ENCODE results near the gene AKR1A1.

The AKR1A1 gene

DNA sequence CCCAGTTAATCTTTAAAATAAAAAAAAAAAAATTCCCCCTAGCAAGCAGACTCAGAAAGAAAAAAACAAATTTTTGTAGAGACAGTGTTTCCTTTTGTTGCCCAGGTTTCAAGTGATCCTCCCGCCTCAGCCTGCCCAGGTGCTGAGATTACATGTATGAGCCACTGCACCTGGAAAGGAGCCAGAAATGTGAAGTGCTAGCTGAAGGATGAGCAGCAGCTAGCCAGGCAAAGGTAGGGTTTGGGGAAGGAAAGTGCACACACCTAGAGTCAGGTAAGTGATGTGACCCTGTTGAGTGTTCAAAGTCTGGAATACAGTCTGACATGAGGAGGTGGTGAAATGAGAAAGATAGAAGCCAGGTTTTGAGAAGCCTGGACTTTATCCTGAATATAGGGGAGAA, 1.7 kb downstream of the AKR1A1 start:
- peak overlapping the region in 1 of 2 experiments; percentile 28 for H3K18ac ChIP-seq (ENCODE audit: low read depth in 1 of 2, low read length in 2 of 2)

GRCh38 chr1:45554198-45554597, 3.6 kb downstream of the AKR1A1 start:
- Histone ChIP-seq H2BK5ac (ENCODE audit: low read depth, low read length, poor library complexity, severe bottlenecking) (no peak overlapping the region), H4K91ac (ENCODE audit: low read length) (no peak overlapping the region), H3K23ac (ENCODE audit: low read length in 2 of 2) (no peak overlapping the region), H2BK15ac (ENCODE audit: low read depth, poor library complexity, severe bottlenecking) (no peak overlapping the region), H2BK120ac (ENCODE audit: low read depth, low read length) (no peak overlapping the region), H3K4me3 (ENCODE audit: insufficient read depth in 1 of 2, low read depth in 1 of 2, low read length in 2 of 2) (no peak overlapping the region), H2BK12ac (ENCODE audit: low read length in 2 of 2) (no peak overlapping the region), H3K27me3 (ENCODE audit: control insufficient read depth in 1 of 2, insufficient read depth in 1 of 2, low read length in 2 of 2) (no peaks in the 10 kb centered on the region), H2AFZ (ENCODE audit: low read depth, low read length) (no peak overlapping the region), H2AK5ac (ENCODE audit: low read length, severe bottlenecking) (no peak overlapping the region), H3K36me3 (ENCODE audit: control insufficient read depth in 1 of 2, insufficient read depth in 2 of 2, low read depth in 1 of 2, low read length in 2 of 2) (peaks cover 7 to 21% of the 10 kb centered on the region in 2 experiments), H3K18ac (ENCODE audit: low read depth in 1 of 2, low read length in 2 of 2) (no peak overlapping the region), H3K79me1 (replicated peaks; ENCODE audit: low read length, poor library complexity, severe bottlenecking) (peaks cover 7% of the 10 kb centered on the region), H3K4ac (ENCODE audit: low read depth in 1 of 2, low read length in 2 of 2) (no peak overlapping the region), H3K27ac (ENCODE audit: low read length, poor library complexity, severe bottlenecking) (no peak overlapping the region), H4K8ac (ENCODE audit: low read length) (no peak overlapping the region), H3K9ac (ENCODE audit: low read length) (no peak overlapping the region), H3K14ac (ENCODE audit: low read length in 2 of 2) (no peak overlapping the region), H3K4me2 (ENCODE audit: low read length, poor library complexity, severe bottlenecking) (no peak overlapping the region), H3K9me3 (ENCODE audit: control insufficient read depth, low read length) (no peaks in the 10 kb centered on the region), H3K4me1 (ENCODE audit: control insufficient read depth, insufficient read depth, low read depth, low read length) (peaks cover 10% of the 10 kb centered on the region)
- DNase-seq: no peak
- WGBS: 88% methylated on average over 6 of the region's 6 CpGs

More for the DNA sequence above, 1.7 kb downstream of the AKR1A1 start:
- DNase-seq: no peak
- 96% methylated on average over 1 of the region's 1 CpG for WGBS
- no peak overlapping the region for H2AK5ac ChIP-seq (ENCODE audit: low read length, severe bottlenecking)
- no peak overlapping the region for H2BK5ac ChIP-seq (ENCODE audit: low read depth, low read length, poor library complexity, severe bottlenecking)
- H3K4ac ChIP-seq (ENCODE audit: low read depth in 1 of 2, low read length in 2 of 2): no peak overlapping the region
- peak overlapping the region in 1 of 2 experiments; percentile 37 for H2BK12ac ChIP-seq (ENCODE audit: low read length in 2 of 2)
- no peaks in the 10 kb centered on the region for H3K27me3 ChIP-seq (ENCODE audit: control insufficient read depth in 1 of 2, insufficient read depth in 1 of 2, low read length in 2 of 2)
- H3K36me3 ChIP-seq (ENCODE audit: control insufficient read depth in 1 of 2, insufficient read depth in 2 of 2, low read depth in 1 of 2, low read length in 2 of 2): peaks cover 7 to 16% of the 10 kb centered on the region in 2 experiments
- no peak overlapping the region for H3K14ac ChIP-seq (ENCODE audit: low read length in 2 of 2)
- H3K4me2 ChIP-seq (ENCODE audit: low read length, poor library complexity, severe bottlenecking): peak overlapping the region; percentile 74
- H2AFZ ChIP-seq (ENCODE audit: low read depth, low read length): no peak overlapping the region
- H3K9ac ChIP-seq (ENCODE audit: low read length): peak overlapping the region; percentile 91
- H3K23ac ChIP-seq (ENCODE audit: low read length in 2 of 2): peak overlapping the region in 1 of 2 experiments; percentile 6
- H4K8ac ChIP-seq (ENCODE audit: low read length): no peak overlapping the region
- peaks cover 8% of the 10 kb centered on the region for H3K4me1 ChIP-seq (ENCODE audit: control insufficient read depth, insufficient read depth, low read depth, low read length)
- H4K91ac ChIP-seq (ENCODE audit: low read length): no peak overlapping the region
- H3K27ac ChIP-seq (ENCODE audit: low read length, poor library complexity, severe bottlenecking): no peak overlapping the region
- H3K9me3 ChIP-seq (ENCODE audit: control insufficient read depth, low read length): no peaks in the 10 kb centered on the region
- H2BK15ac ChIP-seq (ENCODE audit: low read depth, poor library complexity, severe bottlenecking): no peak overlapping the region
- peaks cover 4% of the 10 kb centered on the region for H3K79me1 ChIP-seq (replicated peaks; ENCODE audit: low read length, poor library complexity, severe bottlenecking)
- no peak overlapping the region for H2BK120ac ChIP-seq (ENCODE audit: low read depth, low read length)
- peak overlapping the region in 1 of 2 experiments; percentile 9 for H3K4me3 ChIP-seq (ENCODE audit: insufficient read depth in 1 of 2, low read depth in 1 of 2, low read length in 2 of 2)

- Histone ChIP-seq H2AFZ (ENCODE audit: low read depth, low read length) (no peak overlapping the region), H3K18ac (ENCODE audit: low read depth in 1 of 2, low read length in 2 of 2) (no peak overlapping the region), H4K91ac (ENCODE audit: low read length) (no peak overlapping the region), H3K14ac (ENCODE audit: low read length in 2 of 2) (no peak overlapping the region), H2BK15ac (ENCODE audit: low read depth, poor library complexity, severe bottlenecking) (no peak overlapping the region), H3K23ac (ENCODE audit: low read length in 2 of 2) (no peak overlapping the region), H3K4me2 (ENCODE audit: low read length, poor library complexity, severe bottlenecking) (no peak overlapping the region), H4K8ac (ENCODE audit: low read length) (no peak overlapping the region), H3K79me1 (replicated peaks; ENCODE audit: low read length, poor library complexity, severe bottlenecking) (peaks cover 17% of the 10 kb centered on the region), H2BK120ac (ENCODE audit: low read depth, low read length) (no peak overlapping the region), H2AK5ac (ENCODE audit: low read length, severe bottlenecking) (peak overlapping the region; percentile 70), H2BK5ac (ENCODE audit: low read depth, low read length, poor library complexity, severe bottlenecking) (no peak overlapping the region), H2BK12ac (ENCODE audit: low read length in 2 of 2) (no peak overlapping the region), H3K4me1 (ENCODE audit: control insufficient read depth, insufficient read depth, low read depth, low read length) (peaks cover 3% of the 10 kb centered on the region), H3K4ac (ENCODE audit: low read depth in 1 of 2, low read length in 2 of 2) (no peak overlapping the region), H3K4me3 (ENCODE audit: insufficient read depth in 1 of 2, low read depth in 1 of 2, low read length in 2 of 2) (no peak overlapping the region), H3K9ac (ENCODE audit: low read length) (no peak overlapping the region), H3K27ac (ENCODE audit: low read length, poor library complexity, severe bottlenecking) (peak overlapping the region; percentile 33), H3K9me3 (ENCODE audit: control insufficient read depth, low read length) (no peaks in the 10 kb centered on the region), H3K27me3 (ENCODE audit: control insufficient read depth in 1 of 2, insufficient read depth in 1 of 2, low read length in 2 of 2) (no peaks in the 10 kb centered on the region), H3K36me3 (ENCODE audit: control insufficient read depth in 1 of 2, insufficient read depth in 2 of 2, low read depth in 1 of 2, low read length in 2 of 2) (peaks cover 30 to 33% of the 10 kb centered on the region in 2 experiments)
- WGBS: 88% methylated on average over 3 of the region's 3 CpGs
- peak; percentile 10 for DNase-seq
Observed at GRCh38 chr1:45557422-45557944, 6.9 kb downstream of the AKR1A1 start.

- H4K91ac ChIP-seq (ENCODE audit: low read length): no peak overlapping the region
- peak overlapping the region; percentile 33 for H3K9ac ChIP-seq (ENCODE audit: low read length)
- H3K18ac ChIP-seq (ENCODE audit: low read depth in 1 of 2, low read length in 2 of 2): no peak overlapping the region
- no peak overlapping the region for H3K4me2 ChIP-seq (ENCODE audit: low read length, poor library complexity, severe bottlenecking)
- no peaks in the 10 kb centered on the region for H3K9me3 ChIP-seq (ENCODE audit: control insufficient read depth, low read length)
- no peak overlapping the region for H2AFZ ChIP-seq (ENCODE audit: low read depth, low read length)
- peaks cover 54 to 67% of the 10 kb centered on the region in 2 experiments for H3K36me3 ChIP-seq (ENCODE audit: control insufficient read depth in 1 of 2, insufficient read depth in 2 of 2, low read depth in 1 of 2, low read length in 2 of 2)
- no peak overlapping the region for H2BK120ac ChIP-seq (ENCODE audit: low read depth, low read length)
- no peak overlapping the region for H2BK15ac ChIP-seq (ENCODE audit: low read depth, poor library complexity, severe bottlenecking)
- WGBS: 98% methylated on average over 2 of the region's 2 CpGs
- no peak overlapping the region for H2AK5ac ChIP-seq (ENCODE audit: low read length, severe bottlenecking)
- no peak overlapping the region for H3K23ac ChIP-seq (ENCODE audit: low read length in 2 of 2)
- H3K4me3 ChIP-seq (ENCODE audit: insufficient read depth in 1 of 2, low read depth in 1 of 2, low read length in 2 of 2): no peak overlapping the region
- H3K79me1 ChIP-seq (replicated peaks; ENCODE audit: low read length, poor library complexity, severe bottlenecking): peaks cover 36% of the 10 kb centered on the region
- H2BK12ac ChIP-seq (ENCODE audit: low read length in 2 of 2): no peak overlapping the region
- no peak overlapping the region for H3K27ac ChIP-seq (ENCODE audit: low read length, poor library complexity, severe bottlenecking)
- no peak overlapping the region for H2BK5ac ChIP-seq (ENCODE audit: low read depth, low read length, poor library complexity, severe bottlenecking)
- H3K14ac ChIP-seq (ENCODE audit: low read length in 2 of 2): no peak overlapping the region
- no peaks in the 10 kb centered on the region for H3K4me1 ChIP-seq (ENCODE audit: control insufficient read depth, insufficient read depth, low read depth, low read length)
- H3K27me3 ChIP-seq (ENCODE audit: control insufficient read depth in 1 of 2, insufficient read depth in 1 of 2, low read length in 2 of 2): no peaks in the 10 kb centered on the region
- DNase-seq: no peak
- H4K8ac ChIP-seq (ENCODE audit: low read length): no peak overlapping the region
- H3K4ac ChIP-seq (ENCODE audit: low read depth in 1 of 2, low read length in 2 of 2): no peak overlapping the region
Observed at GRCh38 chr1:45563843-45564242, 13.2 kb downstream of the AKR1A1 start.
